ENCODE measurements around the gene PAEP. TPM values are rescaled to one million over a fixed set of nuclear protein-coding genes. Genes with fewer than 3 reads are reported as not detected.

PAEP gene
- polyA plus RNA-seq, 1 donor (not counting 4 experiments of a cell fraction or from before 2014, with no cell fraction given) = not detected

DNA sequence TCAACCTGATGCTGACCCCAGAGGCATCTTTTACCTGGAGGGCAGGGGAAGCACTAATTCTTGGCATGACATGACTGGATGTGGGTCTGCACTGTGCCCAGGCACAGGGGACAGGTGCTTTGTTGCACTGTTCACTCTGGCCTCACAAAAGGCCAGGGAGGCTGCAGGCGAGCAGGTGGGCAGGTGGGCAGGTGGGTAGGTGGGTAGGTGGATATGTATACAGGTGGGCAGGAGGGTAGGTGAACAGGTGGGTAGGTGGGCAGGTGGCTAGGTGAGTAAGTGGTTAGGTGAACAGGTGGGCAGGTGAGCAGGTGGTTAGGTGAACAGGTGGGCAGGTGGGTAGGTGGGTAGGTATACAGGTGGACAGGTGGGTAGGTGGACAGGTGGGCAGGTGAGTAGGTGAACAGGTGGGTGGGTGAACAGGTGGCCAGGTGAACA is 1.5 kb downstream of the PAEP start:
- H3K4me3 ChIP-seq (ENCODE audit: control insufficient read depth in 2 of 3, extremely low read depth in 1 of 3, insufficient read depth in 2 of 3, low read depth in 1 of 3, low read length in 3 of 3) = no peak overlapping the region
- H3K79me2 ChIP-seq (ENCODE audit: control insufficient read depth, insufficient read depth, low read length) = no peaks in the 10 kb centered on the region
- no peaks in the 10 kb centered on the region for H3K36me3 ChIP-seq (ENCODE audit: control insufficient read depth in 2 of 2, extremely low read depth in 1 of 2, insufficient read depth in 2 of 2, low read length in 2 of 2)
- no peaks in the 10 kb centered on the region for H4K20me1 ChIP-seq (ENCODE audit: control insufficient read depth, extremely low read depth, insufficient read depth, low read length)
- no peak overlapping the region for H3K9ac ChIP-seq (ENCODE audit: control insufficient read depth, extremely low read depth, insufficient read depth, low read length)
- dilution Hi-C loops (cut with MboI; ENCODE audit: extremely low pct_ligation_motif_present, low sequenced_read_pairs) = no loop called here
- DNase-seq (ENCODE audit: low read depth, low spot score) = no peak
- TF ChIP-seq EZH2 (IDR thresholded peaks at IDR 0.05; ENCODE audit: low read length) (no peak), CTCF (optimal IDR thresholded peaks at IDR 0.05 in 1 of 3, IDR thresholded peaks at IDR 0.05 in 1 of 3, conservative IDR thresholded peaks at IDR 0.05 in 1 of 3; ENCODE audit: extremely low read depth in 1 of 3, insufficient read depth in 2 of 3, low read length in 3 of 3) (no peak)
- H3K27ac ChIP-seq (ENCODE audit: control insufficient read depth, insufficient read depth, low read length) = no peak overlapping the region
- no peaks in the 10 kb centered on the region for H3K9me3 ChIP-seq (ENCODE audit: control insufficient read depth, low read depth, low read length)
- no peaks in the 10 kb centered on the region for H3K27me3 ChIP-seq (ENCODE audit: control insufficient read depth, extremely low read depth, insufficient read depth, low read length)
- no peak overlapping the region for H2AFZ ChIP-seq (ENCODE audit: control insufficient read depth, low read length)
- H3K4me2 ChIP-seq (ENCODE audit: control insufficient read depth, extremely low read depth, insufficient read depth, low read depth, low read length) = no peak overlapping the region
- no peaks in the 10 kb centered on the region for H3K4me1 ChIP-seq (ENCODE audit: control insufficient read depth, extremely low read depth, insufficient read depth, low read length)
- no peak for FAIRE-seq
- H3K9me1 ChIP-seq (ENCODE audit: control insufficient read depth, extremely low read depth, insufficient read depth, low read length) = no peaks in the 10 kb centered on the region

DNA sequence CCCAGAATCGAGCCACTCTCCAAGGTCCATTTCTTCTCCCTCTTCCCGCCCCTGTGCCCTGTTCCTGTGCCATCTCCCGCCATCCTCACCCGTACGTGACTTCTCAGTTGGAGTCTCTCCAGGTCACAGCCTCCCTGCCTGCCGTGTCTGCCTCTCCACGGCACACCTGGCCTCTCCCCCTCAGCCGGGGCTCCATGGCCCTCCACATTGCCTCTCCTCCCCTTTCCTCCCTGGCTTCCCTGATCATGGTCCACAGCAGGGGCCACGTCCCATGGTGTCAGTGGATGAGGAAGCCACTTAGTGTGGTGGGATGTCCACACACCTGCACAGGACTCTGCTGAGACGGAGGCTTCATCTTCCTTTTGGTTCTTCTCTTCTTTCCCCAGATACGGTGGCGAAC is 2.3 kb downstream of the PAEP start:
- dilution Hi-C loops (cut with MboI; ENCODE audit: extremely low pct_ligation_motif_present, low sequenced_read_pairs) = no loop called here
- Histone ChIP-seq H4K20me1 (ENCODE audit: control insufficient read depth, extremely low read depth, insufficient read depth, low read length) (no peaks in the 10 kb centered on the region), H3K27ac (ENCODE audit: control insufficient read depth, insufficient read depth, low read length) (no peak overlapping the region), H3K9me3 (ENCODE audit: control insufficient read depth, low read depth, low read length) (no peaks in the 10 kb centered on the region), H3K4me1 (ENCODE audit: control insufficient read depth, extremely low read depth, insufficient read depth, low read length) (no peaks in the 10 kb centered on the region), H3K9ac (ENCODE audit: control insufficient read depth, extremely low read depth, insufficient read depth, low read length) (no peak overlapping the region), H3K36me3 (ENCODE audit: control insufficient read depth in 2 of 2, extremely low read depth in 1 of 2, insufficient read depth in 2 of 2, low read length in 2 of 2) (no peaks in the 10 kb centered on the region), H3K9me1 (ENCODE audit: control insufficient read depth, extremely low read depth, insufficient read depth, low read length) (no peaks in the 10 kb centered on the region), H3K4me2 (ENCODE audit: control insufficient read depth, extremely low read depth, insufficient read depth, low read depth, low read length) (no peak overlapping the region), H3K4me3 (ENCODE audit: control insufficient read depth in 2 of 3, extremely low read depth in 1 of 3, insufficient read depth in 2 of 3, low read depth in 1 of 3, low read length in 3 of 3) (no peak overlapping the region), H2AFZ (ENCODE audit: control insufficient read depth, low read length) (no peak overlapping the region), H3K79me2 (ENCODE audit: control insufficient read depth, insufficient read depth, low read length) (no peaks in the 10 kb centered on the region), H3K27me3 (ENCODE audit: control insufficient read depth, extremely low read depth, insufficient read depth, low read length) (no peaks in the 10 kb centered on the region)
- no peak for DNase-seq (ENCODE audit: low read depth, low spot score)
- TF ChIP-seq EZH2 (IDR thresholded peaks at IDR 0.05; ENCODE audit: low read length) = no peak
- FAIRE-seq = no peak

GRCh38 chr9:135565141-135565628 is 3.6 kb downstream of the PAEP start:
- TF ChIP-seq EZH2 (IDR thresholded peaks at IDR 0.05; ENCODE audit: low read length) (no peak), CTCF (optimal IDR thresholded peaks at IDR 0.05 in 1 of 3, IDR thresholded peaks at IDR 0.05 in 1 of 3, conservative IDR thresholded peaks at IDR 0.05 in 1 of 3; ENCODE audit: extremely low read depth in 1 of 3, insufficient read depth in 2 of 3, low read length in 3 of 3) (no peak)
- Histone ChIP-seq H2AFZ (ENCODE audit: control insufficient read depth, low read length) (no peak overlapping the region), H3K4me3 (ENCODE audit: control insufficient read depth in 2 of 3, extremely low read depth in 1 of 3, insufficient read depth in 2 of 3, low read depth in 1 of 3, low read length in 3 of 3) (no peak overlapping the region), H3K9me1 (ENCODE audit: control insufficient read depth, extremely low read depth, insufficient read depth, low read length) (no peaks in the 10 kb centered on the region), H3K9me3 (ENCODE audit: control insufficient read depth, low read depth, low read length) (no peaks in the 10 kb centered on the region), H3K79me2 (ENCODE audit: control insufficient read depth, insufficient read depth, low read length) (no peaks in the 10 kb centered on the region), H3K27me3 (ENCODE audit: control insufficient read depth, extremely low read depth, insufficient read depth, low read length) (no peaks in the 10 kb centered on the region), H3K4me1 (ENCODE audit: control insufficient read depth, extremely low read depth, insufficient read depth, low read length) (no peaks in the 10 kb centered on the region), H4K20me1 (ENCODE audit: control insufficient read depth, extremely low read depth, insufficient read depth, low read length) (no peaks in the 10 kb centered on the region), H3K9ac (ENCODE audit: control insufficient read depth, extremely low read depth, insufficient read depth, low read length) (no peak overlapping the region), H3K36me3 (ENCODE audit: control insufficient read depth in 2 of 2, extremely low read depth in 1 of 2, insufficient read depth in 2 of 2, low read length in 2 of 2) (no peaks in the 10 kb centered on the region), H3K4me2 (ENCODE audit: control insufficient read depth, extremely low read depth, insufficient read depth, low read depth, low read length) (no peak overlapping the region), H3K27ac (ENCODE audit: control insufficient read depth, insufficient read depth, low read length) (no peak overlapping the region)
- no peak for FAIRE-seq
- DNase-seq (ENCODE audit: low read depth, low spot score) = no peak
- dilution Hi-C loops (cut with MboI; ENCODE audit: extremely low pct_ligation_motif_present, low sequenced_read_pairs) = no loop called here
